Peyer's patch (tissue), 4 donors: Measurements from ENCODE around the gene MAD1L1.

ENCODE experiments used
- CTCF ChIP-seq, 6 experiments: fragments of 450-650 bp in 4 of 6; fragments of 200-600 bp in 2 of 6; sonication (generic) in 1 of 6; IDR thresholded peaks; one replicate each; pipeline ENCODE4 v1.5.1; 2017 to 2019; ENCODE audit warnings: antibody characterized with exemption in 6 of 6, mild to moderate bottlenecking in 3 of 6, moderate library complexity in 1 of 6
- POLR2A ChIP-seq, 2 donors: fragments of 450-650 bp; IDR thresholded peaks; one replicate each; pipeline ENCODE4 v1.5.1; 2017; ENCODE audit warnings: antibody characterized with exemption in 2 of 2, mild to moderate bottlenecking in 2 of 2, moderate library complexity in 2 of 2

DNA sequence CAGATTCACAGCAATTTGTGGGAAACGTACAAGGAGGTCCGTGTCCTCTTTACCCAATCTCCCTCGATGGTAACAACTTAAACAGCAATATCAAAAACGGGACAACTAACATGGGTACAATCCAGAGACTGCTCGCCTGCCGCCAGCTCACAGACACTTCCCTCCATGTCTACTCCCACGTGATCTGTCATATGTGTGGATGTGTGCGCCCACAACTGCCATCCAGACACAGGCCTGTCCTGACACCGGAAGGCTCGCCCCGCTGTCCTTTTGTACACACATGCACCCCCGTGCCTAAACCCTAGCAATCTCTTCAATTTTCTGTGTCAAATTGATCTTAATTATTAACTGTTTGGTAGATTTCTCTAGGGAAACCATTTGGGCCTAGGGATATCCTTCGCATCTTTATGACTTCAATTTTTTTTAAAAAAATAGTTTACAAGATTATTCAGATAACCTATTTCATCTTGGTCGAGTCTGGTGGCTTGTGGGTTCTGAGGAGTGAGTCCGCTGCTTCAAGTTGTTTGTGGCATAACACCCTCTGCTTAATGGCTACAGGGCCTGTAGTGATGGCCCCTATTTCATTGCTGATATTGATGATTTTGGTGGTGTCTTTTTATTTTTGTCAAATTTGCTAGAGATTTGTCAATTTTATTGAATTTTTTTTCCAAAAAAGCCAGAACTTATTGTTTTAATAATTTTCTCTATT is 260.6 kb downstream of the MAD1L1 start:
- TF ChIP-seq CTCF (IDR thresholded peaks at IDR 0.05), result no peak
- no peak for TF ChIP-seq POLR2A (IDR thresholded peaks at IDR 0.05)
